ENCODE measurements around the gene GAPDH. TPM values are rescaled to one million over a fixed set of nuclear protein-coding genes. Genes with fewer than 3 reads are reported as not detected.

Gene GAPDH
- total RNA-seq, 1 experiment from 2014 or later = 4,276 TPM

DNA sequence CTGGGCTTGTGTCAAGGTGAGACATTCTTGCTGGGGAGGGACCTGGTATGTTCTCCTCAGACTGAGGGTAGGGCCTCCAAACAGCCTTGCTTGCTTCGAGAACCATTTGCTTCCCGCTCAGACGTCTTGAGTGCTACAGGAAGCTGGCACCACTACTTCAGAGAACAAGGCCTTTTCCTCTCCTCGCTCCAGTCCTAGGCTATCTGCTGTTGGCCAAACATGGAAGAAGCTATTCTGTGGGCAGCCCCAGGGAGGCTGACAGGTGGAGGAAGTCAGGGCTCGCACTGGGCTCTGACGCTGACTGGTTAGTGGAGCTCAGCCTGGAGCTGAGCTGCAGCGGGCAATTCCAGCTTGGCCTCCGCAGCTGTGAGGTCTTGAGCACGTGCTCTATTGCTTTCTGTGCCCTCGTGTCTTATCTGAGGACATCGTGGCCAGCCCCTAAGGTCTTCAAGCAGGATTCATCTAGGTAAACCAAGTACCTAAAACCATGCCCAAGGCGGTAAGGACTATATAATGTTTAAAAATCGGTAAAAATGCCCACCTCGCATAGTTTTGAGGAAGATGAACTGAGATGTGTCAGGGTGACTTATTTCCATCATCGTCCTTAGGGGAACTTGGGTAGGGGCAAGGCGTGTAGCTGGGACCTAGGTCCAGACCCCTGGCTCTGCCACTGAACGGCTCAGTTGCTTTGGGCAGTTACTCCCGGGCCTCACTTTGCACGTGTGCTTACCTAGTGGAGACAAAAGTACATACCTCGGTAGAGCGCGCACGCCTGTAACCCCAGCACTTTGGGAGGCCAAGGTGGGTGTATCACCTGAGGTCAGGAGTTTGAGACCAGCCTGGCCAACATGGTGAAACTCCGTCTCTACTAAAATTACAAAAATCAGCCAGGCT is 4.3 kb downstream of the GAPDH start:
- H3K27ac Mint-ChIP-seq = peak overlapping the region; percentile 90
- no peaks in the 10 kb centered on the region for H3K27me3 Mint-ChIP-seq (ENCODE audit: low read depth)
- no peak overlapping the region for H3K4me3 Mint-ChIP-seq
- ChIA-PET POLR2A (interaction anchor here (0.7 to 1.4 kb wide), 5 partner anchors 15 to 387 kb away, joined by 3 to 4 read pairs (median 3); partner anchors contain the start of genes VAMP1 and ZNF384), CTCF (interaction anchor here (0.6 to 7.1 kb wide), 28 partner anchors 15 to 334 kb away, joined by 3 to 195 read pairs (median 5); partner anchors contain the start of genes CDCA3, IFFO1, NOP2 and SPSB2)
- no peak for DNase-seq (ENCODE audit: low spot score)
- peaks cover 50% of the 10 kb centered on the region for H3K36me3 Mint-ChIP-seq
- ATAC-seq = peak; percentile 3
- H3K9me3 Mint-ChIP-seq = no peaks in the 10 kb centered on the region
- H3K4me1 Mint-ChIP-seq = peaks cover 44% of the 10 kb centered on the region
- peak; percentile 89 for TF ChIP-seq PRRX2 (CRISPR knock-in tag; IDR thresholded peaks at IDR 0.05)
- no peak for TF ChIP-seq TEAD4 (CRISPR knock-in tag; IDR thresholded peaks at IDR 0.05)
- TF ChIP-seq GTF2I (CRISPR knock-in tag; conservative IDR thresholded peaks at IDR 0.05) = no peak
- TF ChIP-seq, protein P1, sequence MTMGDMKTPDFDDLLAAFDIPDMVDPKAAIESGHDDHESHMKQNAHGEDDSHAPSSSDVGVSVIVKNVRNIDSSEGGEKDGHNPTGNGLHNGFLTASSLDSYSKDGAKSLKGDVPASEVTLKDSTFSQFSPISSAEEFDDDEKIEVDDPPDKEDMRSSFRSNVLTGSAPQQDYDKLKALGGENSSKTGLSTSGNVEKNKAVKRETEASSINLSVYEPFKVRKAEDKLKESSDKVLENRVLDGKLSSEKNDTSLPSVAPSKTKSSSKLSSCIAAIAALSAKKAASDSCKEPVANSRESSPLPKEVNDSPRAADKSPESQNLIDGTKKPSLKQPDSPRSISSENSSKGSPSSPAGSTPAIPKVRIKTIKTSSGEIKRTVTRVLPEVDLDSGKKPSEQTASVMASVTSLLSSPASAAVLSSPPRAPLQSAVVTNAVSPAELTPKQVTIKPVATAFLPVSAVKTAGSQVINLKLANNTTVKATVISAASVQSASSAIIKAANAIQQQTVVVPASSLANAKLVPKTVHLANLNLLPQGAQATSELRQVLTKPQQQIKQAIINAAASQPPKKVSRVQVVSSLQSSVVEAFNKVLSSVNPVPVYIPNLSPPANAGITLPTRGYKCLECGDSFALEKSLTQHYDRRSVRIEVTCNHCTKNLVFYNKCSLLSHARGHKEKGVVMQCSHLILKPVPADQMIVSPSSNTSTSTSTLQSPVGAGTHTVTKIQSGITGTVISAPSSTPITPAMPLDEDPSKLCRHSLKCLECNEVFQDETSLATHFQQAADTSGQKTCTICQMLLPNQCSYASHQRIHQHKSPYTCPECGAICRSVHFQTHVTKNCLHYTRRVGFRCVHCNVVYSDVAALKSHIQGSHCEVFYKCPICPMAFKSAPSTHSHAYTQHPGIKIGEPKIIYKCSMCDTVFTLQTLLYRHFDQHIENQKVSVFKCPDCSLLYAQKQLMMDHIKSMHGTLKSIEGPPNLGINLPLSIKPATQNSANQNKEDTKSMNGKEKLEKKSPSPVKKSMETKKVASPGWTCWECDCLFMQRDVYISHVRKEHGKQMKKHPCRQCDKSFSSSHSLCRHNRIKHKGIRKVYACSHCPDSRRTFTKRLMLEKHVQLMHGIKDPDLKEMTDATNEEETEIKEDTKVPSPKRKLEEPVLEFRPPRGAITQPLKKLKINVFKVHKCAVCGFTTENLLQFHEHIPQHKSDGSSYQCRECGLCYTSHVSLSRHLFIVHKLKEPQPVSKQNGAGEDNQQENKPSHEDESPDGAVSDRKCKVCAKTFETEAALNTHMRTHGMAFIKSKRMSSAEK (CRISPR knock-in tag; IDR thresholded peaks at IDR 0.05; ENCODE audit: borderline replicate concordance) = peak; percentile 76
- 0 out of 2 replicates have a peak, but pooled peaks have one; percentile 31 for TF ChIP-seq SMAD3 (CRISPR knock-in tag; IDR thresholded peaks at IDR 0.05; ENCODE audit: borderline replicate concordance)
- TF ChIP-seq, protein P2, sequence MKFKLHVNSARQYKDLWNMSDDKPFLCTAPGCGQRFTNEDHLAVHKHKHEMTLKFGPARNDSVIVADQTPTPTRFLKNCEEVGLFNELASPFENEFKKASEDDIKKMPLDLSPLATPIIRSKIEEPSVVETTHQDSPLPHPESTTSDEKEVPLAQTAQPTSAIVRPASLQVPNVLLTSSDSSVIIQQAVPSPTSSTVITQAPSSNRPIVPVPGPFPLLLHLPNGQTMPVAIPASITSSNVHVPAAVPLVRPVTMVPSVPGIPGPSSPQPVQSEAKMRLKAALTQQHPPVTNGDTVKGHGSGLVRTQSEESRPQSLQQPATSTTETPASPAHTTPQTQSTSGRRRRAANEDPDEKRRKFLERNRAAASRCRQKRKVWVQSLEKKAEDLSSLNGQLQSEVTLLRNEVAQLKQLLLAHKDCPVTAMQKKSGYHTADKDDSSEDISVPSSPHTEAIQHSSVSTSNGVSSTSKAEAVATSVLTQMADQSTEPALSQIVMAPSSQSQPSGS (CRISPR knock-in tag; IDR thresholded peaks at IDR 0.05; ENCODE audit: borderline replicate concordance, low read depth) = no peak
- TF ChIP-seq, protein P3, sequence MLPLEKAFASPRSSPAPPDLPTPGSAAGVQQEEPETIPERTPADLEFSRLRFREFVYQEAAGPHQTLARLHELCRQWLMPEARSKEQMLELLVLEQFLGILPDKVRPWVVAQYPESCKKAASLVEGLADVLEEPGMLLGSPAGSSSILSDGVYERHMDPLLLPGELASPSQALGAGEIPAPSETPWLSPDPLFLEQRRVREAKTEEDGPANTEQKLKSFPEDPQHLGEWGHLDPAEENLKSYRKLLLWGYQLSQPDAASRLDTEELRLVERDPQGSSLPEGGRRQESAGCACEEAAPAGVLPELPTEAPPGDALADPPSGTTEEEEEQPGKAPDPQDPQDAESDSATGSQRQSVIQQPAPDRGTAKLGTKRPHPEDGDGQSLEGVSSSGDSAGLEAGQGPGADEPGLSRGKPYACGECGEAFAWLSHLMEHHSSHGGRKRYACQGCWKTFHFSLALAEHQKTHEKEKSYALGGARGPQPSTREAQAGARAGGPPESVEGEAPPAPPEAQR (CRISPR knock-in tag; IDR thresholded peaks at IDR 0.05) = no peak
- TF ChIP-seq, protein P4, sequence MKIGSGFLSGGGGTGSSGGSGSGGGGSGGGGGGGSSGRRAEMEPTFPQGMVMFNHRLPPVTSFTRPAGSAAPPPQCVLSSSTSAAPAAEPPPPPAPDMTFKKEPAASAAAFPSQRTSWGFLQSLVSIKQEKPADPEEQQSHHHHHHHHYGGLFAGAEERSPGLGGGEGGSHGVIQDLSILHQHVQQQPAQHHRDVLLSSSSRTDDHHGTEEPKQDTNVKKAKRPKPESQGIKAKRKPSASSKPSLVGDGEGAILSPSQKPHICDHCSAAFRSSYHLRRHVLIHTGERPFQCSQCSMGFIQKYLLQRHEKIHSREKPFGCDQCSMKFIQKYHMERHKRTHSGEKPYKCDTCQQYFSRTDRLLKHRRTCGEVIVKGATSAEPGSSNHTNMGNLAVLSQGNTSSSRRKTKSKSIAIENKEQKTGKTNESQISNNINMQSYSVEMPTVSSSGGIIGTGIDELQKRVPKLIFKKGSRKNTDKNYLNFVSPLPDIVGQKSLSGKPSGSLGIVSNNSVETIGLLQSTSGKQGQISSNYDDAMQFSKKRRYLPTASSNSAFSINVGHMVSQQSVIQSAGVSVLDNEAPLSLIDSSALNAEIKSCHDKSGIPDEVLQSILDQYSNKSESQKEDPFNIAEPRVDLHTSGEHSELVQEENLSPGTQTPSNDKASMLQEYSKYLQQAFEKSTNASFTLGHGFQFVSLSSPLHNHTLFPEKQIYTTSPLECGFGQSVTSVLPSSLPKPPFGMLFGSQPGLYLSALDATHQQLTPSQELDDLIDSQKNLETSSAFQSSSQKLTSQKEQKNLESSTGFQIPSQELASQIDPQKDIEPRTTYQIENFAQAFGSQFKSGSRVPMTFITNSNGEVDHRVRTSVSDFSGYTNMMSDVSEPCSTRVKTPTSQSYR (CRISPR knock-in tag; IDR thresholded peaks at IDR 0.05) = no peak
- no peak for TF ChIP-seq CBFB (CRISPR knock-in tag; IDR thresholded peaks at IDR 0.05; ENCODE audit: low read depth)
- TF ChIP-seq, protein P5, sequence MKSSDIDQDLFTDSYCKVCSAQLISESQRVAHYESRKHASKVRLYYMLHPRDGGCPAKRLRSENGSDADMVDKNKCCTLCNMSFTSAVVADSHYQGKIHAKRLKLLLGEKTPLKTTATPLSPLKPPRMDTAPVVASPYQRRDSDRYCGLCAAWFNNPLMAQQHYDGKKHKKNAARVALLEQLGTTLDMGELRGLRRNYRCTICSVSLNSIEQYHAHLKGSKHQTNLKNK (CRISPR knock-in tag; IDR thresholded peaks at IDR 0.05) = no peak
- TF ChIP-seq NR3C1 (CRISPR knock-in tag; conservative IDR thresholded peaks at IDR 0.05; ENCODE audit: low read depth) = no peak
- TF ChIP-seq IRF2 (CRISPR knock-in tag; IDR thresholded peaks at IDR 0.05; ENCODE audit: borderline replicate concordance, low read depth) = no peak
- TF ChIP-seq, protein P6, sequence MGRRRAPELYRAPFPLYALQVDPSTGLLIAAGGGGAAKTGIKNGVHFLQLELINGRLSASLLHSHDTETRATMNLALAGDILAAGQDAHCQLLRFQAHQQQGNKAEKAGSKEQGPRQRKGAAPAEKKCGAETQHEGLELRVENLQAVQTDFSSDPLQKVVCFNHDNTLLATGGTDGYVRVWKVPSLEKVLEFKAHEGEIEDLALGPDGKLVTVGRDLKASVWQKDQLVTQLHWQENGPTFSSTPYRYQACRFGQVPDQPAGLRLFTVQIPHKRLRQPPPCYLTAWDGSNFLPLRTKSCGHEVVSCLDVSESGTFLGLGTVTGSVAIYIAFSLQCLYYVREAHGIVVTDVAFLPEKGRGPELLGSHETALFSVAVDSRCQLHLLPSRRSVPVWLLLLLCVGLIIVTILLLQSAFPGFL (CRISPR knock-in tag; IDR thresholded peaks at IDR 0.05; ENCODE audit: borderline replicate concordance) = peak; percentile 24; the same call in 1 of the 2 replicates
- TF ChIP-seq, protein P7, sequence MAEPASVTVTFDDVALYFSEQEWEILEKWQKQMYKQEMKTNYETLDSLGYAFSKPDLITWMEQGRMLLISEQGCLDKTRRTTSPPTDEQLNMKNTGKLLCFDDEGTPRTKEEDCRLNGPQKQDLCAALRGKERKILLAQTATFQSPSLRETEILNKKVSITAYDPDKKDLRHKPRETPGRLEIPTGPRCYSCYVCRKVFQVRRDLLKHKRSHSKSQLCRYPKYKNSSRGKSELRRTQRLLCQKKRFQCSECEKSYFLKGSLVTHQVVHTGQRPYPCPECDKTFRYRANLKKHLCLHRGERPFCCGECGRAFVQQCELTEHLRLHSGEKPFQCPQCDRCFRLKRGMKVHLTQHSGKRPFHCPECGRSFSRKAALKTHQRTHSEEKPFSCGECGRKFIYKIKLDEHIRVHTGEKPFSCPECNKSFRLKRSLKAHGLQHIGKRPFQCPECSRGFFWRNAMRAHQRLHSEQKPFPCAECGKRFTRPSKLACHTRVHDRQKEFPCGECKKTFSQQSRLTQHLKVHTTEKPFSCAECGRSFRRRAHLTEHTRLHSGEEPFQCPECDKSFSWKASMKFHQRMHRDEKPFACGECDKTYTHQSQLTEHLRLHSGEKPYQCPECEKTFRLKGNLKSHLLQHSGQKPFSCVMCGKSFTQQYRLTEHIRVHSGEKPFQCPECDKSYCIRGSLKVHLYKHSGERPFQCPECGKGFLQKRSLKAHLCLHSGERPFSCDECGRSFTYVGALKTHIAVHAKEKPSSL (CRISPR knock-in tag; conservative IDR thresholded peaks at IDR 0.05) = peak; percentile 71
- no peak for TF ChIP-seq RORB (CRISPR knock-in tag; IDR thresholded peaks at IDR 0.05)
- TF ChIP-seq, protein P8, sequence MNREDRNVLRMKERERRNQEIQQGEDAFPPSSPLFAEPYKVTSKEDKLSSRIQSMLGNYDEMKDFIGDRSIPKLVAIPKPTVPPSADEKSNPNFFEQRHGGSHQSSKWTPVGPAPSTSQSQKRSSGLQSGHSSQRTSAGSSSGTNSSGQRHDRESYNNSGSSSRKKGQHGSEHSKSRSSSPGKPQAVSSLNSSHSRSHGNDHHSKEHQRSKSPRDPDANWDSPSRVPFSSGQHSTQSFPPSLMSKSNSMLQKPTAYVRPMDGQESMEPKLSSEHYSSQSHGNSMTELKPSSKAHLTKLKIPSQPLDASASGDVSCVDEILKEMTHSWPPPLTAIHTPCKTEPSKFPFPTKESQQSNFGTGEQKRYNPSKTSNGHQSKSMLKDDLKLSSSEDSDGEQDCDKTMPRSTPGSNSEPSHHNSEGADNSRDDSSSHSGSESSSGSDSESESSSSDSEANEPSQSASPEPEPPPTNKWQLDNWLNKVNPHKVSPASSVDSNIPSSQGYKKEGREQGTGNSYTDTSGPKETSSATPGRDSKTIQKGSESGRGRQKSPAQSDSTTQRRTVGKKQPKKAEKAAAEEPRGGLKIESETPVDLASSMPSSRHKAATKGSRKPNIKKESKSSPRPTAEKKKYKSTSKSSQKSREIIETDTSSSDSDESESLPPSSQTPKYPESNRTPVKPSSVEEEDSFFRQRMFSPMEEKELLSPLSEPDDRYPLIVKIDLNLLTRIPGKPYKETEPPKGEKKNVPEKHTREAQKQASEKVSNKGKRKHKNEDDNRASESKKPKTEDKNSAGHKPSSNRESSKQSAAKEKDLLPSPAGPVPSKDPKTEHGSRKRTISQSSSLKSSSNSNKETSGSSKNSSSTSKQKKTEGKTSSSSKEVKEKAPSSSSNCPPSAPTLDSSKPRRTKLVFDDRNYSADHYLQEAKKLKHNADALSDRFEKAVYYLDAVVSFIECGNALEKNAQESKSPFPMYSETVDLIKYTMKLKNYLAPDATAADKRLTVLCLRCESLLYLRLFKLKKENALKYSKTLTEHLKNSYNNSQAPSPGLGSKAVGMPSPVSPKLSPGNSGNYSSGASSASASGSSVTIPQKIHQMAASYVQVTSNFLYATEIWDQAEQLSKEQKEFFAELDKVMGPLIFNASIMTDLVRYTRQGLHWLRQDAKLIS (CRISPR knock-in tag; IDR thresholded peaks at IDR 0.05; ENCODE audit: borderline replicate concordance) = no peak
- no peak for TF ChIP-seq ZNF423 (CRISPR knock-in tag; IDR thresholded peaks at IDR 0.05)
